SK-N-SH (cell line): Measurements from ENCODE around the gene AFF3.

Experiments used
- FOXJ3 ChIP-seq: sonication (generic); formaldehyde crosslinking; IDR thresholded peaks from 2 replicates; pipeline ENCODE4 v1.5.1; 2020; ENCODE audit warnings: mild to moderate bottlenecking, missing genetic modification reagents
- YY1 ChIP-seq: IDR thresholded peaks from 2 replicates; pipeline ENCODE4 v1.4.0; 2012; ENCODE audit warnings: low read depth, mild to moderate bottlenecking
- TF ChIP-seq, protein P1 (sequence below): fragments of 200-600 bp; sonication (generic); IDR thresholded peaks from 2 replicates; pipeline ENCODE4 v1.6.1; 2017; ENCODE audit warnings: antibody characterized with exemption, mild to moderate bottlenecking, moderate library complexity

GRCh38 chr2:99571954-99572353 lies 570.4 kb downstream of the AFF3 start:
- TF ChIP-seq FOXJ3: no peak
- TF ChIP-seq, protein P1, sequence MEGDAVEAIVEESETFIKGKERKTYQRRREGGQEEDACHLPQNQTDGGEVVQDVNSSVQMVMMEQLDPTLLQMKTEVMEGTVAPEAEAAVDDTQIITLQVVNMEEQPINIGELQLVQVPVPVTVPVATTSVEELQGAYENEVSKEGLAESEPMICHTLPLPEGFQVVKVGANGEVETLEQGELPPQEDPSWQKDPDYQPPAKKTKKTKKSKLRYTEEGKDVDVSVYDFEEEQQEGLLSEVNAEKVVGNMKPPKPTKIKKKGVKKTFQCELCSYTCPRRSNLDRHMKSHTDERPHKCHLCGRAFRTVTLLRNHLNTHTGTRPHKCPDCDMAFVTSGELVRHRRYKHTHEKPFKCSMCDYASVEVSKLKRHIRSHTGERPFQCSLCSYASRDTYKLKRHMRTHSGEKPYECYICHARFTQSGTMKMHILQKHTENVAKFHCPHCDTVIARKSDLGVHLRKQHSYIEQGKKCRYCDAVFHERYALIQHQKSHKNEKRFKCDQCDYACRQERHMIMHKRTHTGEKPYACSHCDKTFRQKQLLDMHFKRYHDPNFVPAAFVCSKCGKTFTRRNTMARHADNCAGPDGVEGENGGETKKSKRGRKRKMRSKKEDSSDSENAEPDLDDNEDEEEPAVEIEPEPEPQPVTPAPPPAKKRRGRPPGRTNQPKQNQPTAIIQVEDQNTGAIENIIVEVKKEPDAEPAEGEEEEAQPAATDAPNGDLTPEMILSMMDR: no peak
- no peak for TF ChIP-seq YY1
